Dermis lymphatic vessel endothelial cell (primary cell): Measurements from ENCODE around the gene PAPPA. TPM values are rescaled to one million over a fixed set of nuclear protein-coding genes. Genes with fewer than 3 reads are reported as not detected.

ENCODE experiments used
- total RNA-seq: library from RNA; depleted of rRNA; stranded (reverse); fragments of >200 nt; gene quantifications from 2 replicates; pipeline ENCODE4 v1.2.1, GENCODE V29; 2014

Gene PAPPA
- 0.09 and 0.22 TPM in 2 replicates for total RNA-seq

GRCh38 chr9:116153765-116154333, at the start of gene PAPPA:
Gene PAPPA (plus strand): TSS chr9:116153791. CDS start chr9:116154173, 382 bp downstream.

